ENCODE measurements around the gene DNAJC3.
"Not testable (repeated sequence)": the region's sequence is repeated elsewhere in the genome, so short reads cannot be mapped to it uniquely, and the experiment has no call there.

Gene DNAJC3

DNA sequence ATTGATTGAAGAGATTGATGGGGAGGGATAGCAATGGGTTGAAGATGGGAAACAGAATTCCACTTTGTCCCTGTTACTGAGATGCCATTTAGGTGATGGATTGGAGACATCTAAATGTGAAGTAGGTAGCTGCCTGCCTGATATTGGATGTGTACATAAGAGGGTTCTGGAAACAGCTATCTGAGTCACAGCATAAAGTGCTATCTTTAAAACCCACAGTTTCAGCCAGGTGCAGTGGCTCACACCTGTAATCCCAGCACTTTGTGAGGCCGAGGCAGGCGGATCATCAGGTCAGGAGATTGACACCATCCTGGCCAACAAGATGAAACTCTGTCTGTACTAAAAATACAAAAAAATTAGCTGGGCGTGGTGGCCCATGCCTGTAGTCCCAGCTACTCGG lies 72.6 kb downstream of the DNAJC3 start:
- peaks cover 2% of the 10 kb centered on the region for H3K4me1 Mint-ChIP-seq
- H3K27ac Mint-ChIP-seq: no peak overlapping the region
- peaks cover 9% of the 10 kb centered on the region for H3K9me3 Mint-ChIP-seq
- no peaks in the 10 kb centered on the region for H3K27me3 Mint-ChIP-seq
- DNase-seq (no peak), ATAC-seq (no peak)
- no peak overlapping the region for H3K4me3 Mint-ChIP-seq
- H3K36me3 Mint-ChIP-seq (ENCODE audit: low read depth): peaks cover 11% of the 10 kb centered on the region

DNA sequence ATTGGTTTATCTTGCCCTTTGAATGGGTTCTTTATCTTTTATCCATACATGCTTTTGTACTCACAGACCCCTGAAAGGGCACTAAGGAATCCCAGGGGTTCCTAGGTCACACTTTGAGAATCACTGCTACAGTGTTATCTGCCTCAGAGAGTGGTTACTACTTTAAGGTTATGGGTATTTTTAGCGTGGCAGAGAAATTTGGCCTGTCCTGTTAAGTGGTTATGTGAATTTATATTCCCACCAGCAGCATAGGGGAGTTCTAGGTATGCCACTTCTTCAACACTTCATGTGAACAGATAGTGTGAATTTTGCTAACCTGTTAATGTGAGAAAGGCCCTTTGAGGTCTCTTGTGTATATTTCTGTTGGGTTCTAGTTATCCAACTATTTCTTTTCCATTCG lies 75.7 kb downstream of the DNAJC3 start:
- Mint-ChIP-seq H3K27ac (no peak overlapping the region), H3K9me3 (peaks cover 9% of the 10 kb centered on the region), H3K4me3 (no peak overlapping the region), H3K4me1 (peaks cover 6% of the 10 kb centered on the region), H3K27me3 (no peaks in the 10 kb centered on the region), H3K36me3 (ENCODE audit: low read depth) (peaks cover 9% of the 10 kb centered on the region)
- ATAC-seq (no peak), DNase-seq (no peak)

DNA sequence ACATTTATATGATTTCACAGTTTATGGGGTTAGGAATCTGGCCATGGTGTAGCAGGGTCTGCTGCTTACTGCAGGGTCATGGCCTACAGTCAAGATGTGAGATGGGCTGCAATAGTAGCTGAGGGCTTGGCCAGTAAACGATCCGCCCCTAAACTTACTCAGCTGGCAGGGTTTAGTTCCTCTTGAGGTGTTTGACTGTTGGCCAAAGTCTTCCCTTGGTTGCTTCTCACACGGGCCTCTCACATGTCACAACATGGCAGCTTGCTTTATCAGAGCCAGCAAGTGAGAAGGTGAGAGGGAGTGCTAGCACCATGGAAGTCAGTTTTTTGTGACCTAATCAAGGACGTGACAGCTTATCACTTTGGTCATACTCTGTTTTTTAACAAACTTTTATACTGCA lies 77.1 kb downstream of the DNAJC3 start:
- ATAC-seq: no peak

DNA sequence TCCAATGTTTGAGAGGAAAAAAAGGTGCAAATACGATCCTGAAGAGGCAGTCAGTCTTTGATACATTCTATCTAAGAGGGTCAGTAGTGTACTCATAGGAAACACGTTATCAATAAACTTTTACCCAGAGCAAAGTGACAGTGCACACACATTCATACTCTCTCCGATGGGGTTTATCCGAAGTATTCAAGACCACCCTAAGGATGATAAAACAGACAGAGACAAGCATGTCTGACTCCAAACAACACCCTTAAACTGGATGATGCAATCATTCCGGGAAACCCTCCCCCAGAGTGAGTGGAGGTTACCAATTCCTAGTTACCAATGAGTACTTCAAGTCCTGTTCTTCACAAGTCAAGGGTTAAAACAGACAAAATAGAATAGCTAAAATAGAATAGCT lies 79.1 kb downstream of the DNAJC3 start:
- DNase-seq (no peak), ATAC-seq (no peak)
- Mint-ChIP-seq H3K36me3 (ENCODE audit: low read depth) (peaks cover 4% of the 10 kb centered on the region), H3K27me3 (no peaks in the 10 kb centered on the region), H3K27ac (peak overlapping the region; percentile 79), H3K9me3 (peaks cover 9% of the 10 kb centered on the region), H3K4me3 (no peak overlapping the region), H3K4me1 (peaks cover 6% of the 10 kb centered on the region)

More for the DNA sequence above, 77.1 kb downstream of the DNAJC3 start:
- Mint-ChIP-seq H3K4me1 (peaks cover 6% of the 10 kb centered on the region), H3K36me3 (ENCODE audit: low read depth) (peaks cover 8% of the 10 kb centered on the region), H3K27me3 (no peaks in the 10 kb centered on the region), H3K4me3 (no peak overlapping the region), H3K9me3 (peaks cover 9% of the 10 kb centered on the region), H3K27ac (no peak overlapping the region)
- no peak for DNase-seq

- not testable (repeated sequence) for ATAC-seq, H3K27ac Mint-ChIP-seq, H3K4me3 Mint-ChIP-seq, H3K4me1 Mint-ChIP-seq, H3K9me3 Mint-ChIP-seq, DNase-seq, H3K27me3 Mint-ChIP-seq
- peaks cover 32% of the 10 kb centered on the region for H3K36me3 Mint-ChIP-seq (ENCODE audit: low read depth)
Observed at GRCh38 chr13:95762626-95763025, 85.7 kb downstream of the DNAJC3 start.

- Mint-ChIP-seq H3K4me3 (no peak overlapping the region), H3K27me3 (no peaks in the 10 kb centered on the region), H3K9me3 (no peaks in the 10 kb centered on the region), H3K36me3 (ENCODE audit: low read depth) (peaks cover 38% of the 10 kb centered on the region), H3K27ac (no peak overlapping the region), H3K4me1 (no peaks in the 10 kb centered on the region)
- DNase-seq: no peak
- ATAC-seq: no peak
Observed at GRCh38 chr13:95763601-95764000, 86.7 kb downstream of the DNAJC3 start.

DNA sequence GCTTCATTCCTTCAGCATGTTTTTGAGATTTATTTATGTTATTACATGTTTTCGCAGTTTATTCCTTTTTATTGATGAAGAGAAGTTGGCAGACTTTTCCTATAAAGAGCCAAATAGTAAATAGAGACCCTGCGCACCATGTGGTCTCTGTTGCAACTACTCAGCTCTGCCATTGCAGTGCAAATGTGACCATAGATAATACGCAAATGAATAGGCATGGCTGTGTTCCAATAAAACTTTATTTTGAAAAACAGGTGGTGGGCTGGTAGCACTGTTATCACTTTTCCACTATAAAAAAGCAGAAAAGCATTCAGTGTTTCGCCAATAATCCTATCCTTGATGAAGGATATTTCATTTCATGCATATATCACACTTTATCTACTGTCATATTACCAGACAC lies 95.0 kb downstream of the DNAJC3 start:
- peaks cover 39% of the 10 kb centered on the region for H3K36me3 Mint-ChIP-seq (ENCODE audit: low read depth)
- DNase-seq (no peak), ATAC-seq (no peak)
- H3K27me3 Mint-ChIP-seq: no peaks in the 10 kb centered on the region
- peaks cover 2% of the 10 kb centered on the region for H3K4me1 Mint-ChIP-seq
- H3K4me3 Mint-ChIP-seq: no peak overlapping the region
- H3K27ac Mint-ChIP-seq: no peak overlapping the region
- H3K9me3 Mint-ChIP-seq: no peaks in the 10 kb centered on the region

GRCh38 chr13:95779522-95779921 lies 102.6 kb downstream of the DNAJC3 start:
- ATAC-seq (no peak), DNase-seq (no peak)
- H3K27ac Mint-ChIP-seq: no peak overlapping the region
- H3K36me3 Mint-ChIP-seq (ENCODE audit: low read depth): peaks cover 41% of the 10 kb centered on the region
- H3K4me1 Mint-ChIP-seq: peaks cover 2% of the 10 kb centered on the region
- H3K9me3 Mint-ChIP-seq: no peaks in the 10 kb centered on the region
- H3K4me3 Mint-ChIP-seq: no peak overlapping the region
- H3K27me3 Mint-ChIP-seq: no peaks in the 10 kb centered on the region

DNA sequence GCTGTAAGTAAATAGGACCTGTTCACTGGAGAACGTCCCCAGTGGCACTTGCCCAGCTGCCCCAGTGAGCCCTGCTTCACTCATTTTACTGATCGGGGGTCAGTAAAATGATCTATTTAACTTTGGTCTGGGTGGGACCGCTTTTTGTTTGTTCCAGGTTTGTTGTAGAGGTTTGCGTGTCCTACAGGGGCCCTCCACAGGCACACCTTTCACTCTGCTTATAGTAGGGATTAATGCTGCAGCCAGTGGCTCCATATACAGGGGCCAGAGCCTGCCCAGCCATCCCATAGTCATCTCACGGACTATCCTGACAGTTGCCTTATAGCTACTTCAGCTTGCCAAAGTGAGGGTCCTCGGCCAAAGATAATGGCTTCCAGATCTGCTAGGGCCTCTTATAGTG lies 104.1 kb downstream of the DNAJC3 start:
- H3K27ac Mint-ChIP-seq: no peak overlapping the region
- no peaks in the 10 kb centered on the region for H3K27me3 Mint-ChIP-seq
- H3K4me3 Mint-ChIP-seq: no peak overlapping the region
- DNase-seq: no peak
- H3K9me3 Mint-ChIP-seq: no peaks in the 10 kb centered on the region
- peaks cover 42% of the 10 kb centered on the region for H3K36me3 Mint-ChIP-seq (ENCODE audit: low read depth)
- peaks cover 2% of the 10 kb centered on the region for H3K4me1 Mint-ChIP-seq
- no peak for ATAC-seq

- H3K4me1 Mint-ChIP-seq, H3K27me3 Mint-ChIP-seq, DNase-seq, H3K27ac Mint-ChIP-seq, H3K9me3 Mint-ChIP-seq, H3K4me3 Mint-ChIP-seq, ATAC-seq: not testable (repeated sequence)
- H3K36me3 Mint-ChIP-seq (ENCODE audit: low read depth): peaks cover 46% of the 10 kb centered on the region
Observed at GRCh38 chr13:95781940-95782339, 105.0 kb downstream of the DNAJC3 start.

GRCh38 chr13:95783747-95784146 lies 106.8 kb downstream of the DNAJC3 start:
- Mint-ChIP-seq H3K36me3 (ENCODE audit: low read depth) (peaks cover 50% of the 10 kb centered on the region), H3K27me3 (no peaks in the 10 kb centered on the region), H3K4me1 (no peaks in the 10 kb centered on the region), H3K4me3 (no peak overlapping the region), H3K9me3 (no peaks in the 10 kb centered on the region), H3K27ac (no peak overlapping the region)
- DNase-seq (no peak), ATAC-seq (no peak)

GRCh38 chr13:95784161-95784899 lies 107.4 kb downstream of the DNAJC3 start:
- Mint-ChIP-seq H3K9me3 (no peaks in the 10 kb centered on the region), H3K27ac (no peak overlapping the region), H3K4me3 (no peak overlapping the region), H3K36me3 (ENCODE audit: low read depth) (peaks cover 55% of the 10 kb centered on the region), H3K4me1 (no peaks in the 10 kb centered on the region), H3K27me3 (no peaks in the 10 kb centered on the region)
- DNase-seq (no peak), ATAC-seq (no peak)

DNA sequence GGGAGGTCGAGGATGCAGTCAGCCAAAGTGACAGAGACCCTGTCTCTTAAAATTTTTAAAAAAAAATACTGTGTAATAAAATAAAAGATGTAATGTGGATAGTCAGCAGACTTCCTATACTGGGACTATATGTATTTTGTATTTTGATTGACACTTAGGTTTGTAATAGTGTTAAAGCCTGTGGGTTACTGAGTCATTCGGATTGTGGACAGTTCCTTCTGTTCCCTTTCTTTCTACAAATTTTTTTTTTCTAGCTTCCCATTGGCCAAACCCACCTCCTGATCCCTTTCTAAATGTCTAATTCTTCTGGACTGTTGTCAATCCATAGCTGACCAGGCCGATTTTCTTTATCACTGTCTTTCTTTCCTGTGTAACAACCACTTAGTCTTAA lies 108.0 kb downstream of the DNAJC3 start:
- Mint-ChIP-seq H3K36me3 (ENCODE audit: low read depth) (peaks cover 60% of the 10 kb centered on the region), H3K9me3 (no peaks in the 10 kb centered on the region), H3K27me3 (no peaks in the 10 kb centered on the region), H3K4me3 (no peak overlapping the region), H3K4me1 (no peaks in the 10 kb centered on the region), H3K27ac (no peak overlapping the region)
- ATAC-seq (no peak), DNase-seq (no peak)

DNA sequence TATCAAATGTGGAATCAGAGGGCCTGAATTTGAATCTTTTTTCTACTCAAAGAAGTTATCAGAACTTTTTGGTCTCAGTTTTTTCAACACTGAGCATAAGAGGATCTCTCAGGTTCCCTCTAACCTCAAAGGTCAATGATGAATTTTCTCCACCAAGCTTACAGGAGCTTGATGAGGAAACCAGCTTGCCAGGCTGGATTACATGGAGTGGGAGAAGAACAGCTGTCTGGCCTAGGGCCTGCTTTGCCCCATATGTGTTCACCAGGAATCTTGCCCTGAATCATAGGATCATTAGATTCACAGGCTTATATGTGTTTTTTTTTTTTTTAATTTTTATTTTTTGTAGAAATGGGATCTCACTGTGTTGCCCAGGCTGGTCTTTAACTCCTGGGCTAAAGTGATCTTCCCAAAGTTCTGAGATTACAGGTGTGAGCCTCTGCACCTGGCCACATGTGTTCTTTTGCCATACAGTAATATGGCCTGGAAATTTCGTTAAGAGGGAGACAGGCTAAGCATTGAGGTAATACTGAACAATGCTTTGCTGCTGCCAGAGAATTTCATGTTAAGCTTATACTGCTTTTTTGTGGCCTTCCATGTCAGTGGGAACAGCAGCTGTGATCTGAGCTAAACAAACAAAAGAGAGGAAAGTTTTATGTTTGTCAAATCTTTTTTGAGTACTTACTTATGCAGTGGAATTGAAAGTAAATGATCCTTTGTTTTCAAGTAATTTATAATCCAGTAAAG lies 110.6 kb downstream of the DNAJC3 start:
- ATAC-seq (no peak), DNase-seq (no peak)
- no peaks in the 10 kb centered on the region for H3K4me1 Mint-ChIP-seq
- H3K4me3 Mint-ChIP-seq: no peak overlapping the region
- peaks cover 69% of the 10 kb centered on the region for H3K36me3 Mint-ChIP-seq (ENCODE audit: low read depth)
- no peaks in the 10 kb centered on the region for H3K27me3 Mint-ChIP-seq
- H3K9me3 Mint-ChIP-seq: no peaks in the 10 kb centered on the region
- H3K27ac Mint-ChIP-seq: no peak overlapping the region

- no peak overlapping the region for H3K4me3 Mint-ChIP-seq
- no peaks in the 10 kb centered on the region for H3K4me1 Mint-ChIP-seq
- H3K27me3 Mint-ChIP-seq: no peaks in the 10 kb centered on the region
- H3K9me3 Mint-ChIP-seq: no peaks in the 10 kb centered on the region
- ATAC-seq (no peak), DNase-seq (no peak)
- H3K36me3 Mint-ChIP-seq (ENCODE audit: low read depth): peaks cover 68% of the 10 kb centered on the region
- H3K27ac Mint-ChIP-seq: no peak overlapping the region
Observed at GRCh38 chr13:95788100-95788463, 111.1 kb downstream of the DNAJC3 start.

All from activated naive CD8-positive, alpha-beta T cell treated with anti-CD3 and anti-CD28 coated beads, Interleukin-2, amount 50 U/mL, for 24 hours (primary cell).